HG03342 (cell line): ENCODE results near the gene RBM5.
"Not testable (repeated sequence)": the region's sequence is repeated elsewhere in the genome, so short reads cannot be mapped to it uniquely, and the experiment has no call there.

Experiments
- ATAC-seq: cut with Tn5 transposase; IDR thresholded peaks from one replicate; pipeline ENCODE4 v1.9.1; 2021; ENCODE audit warnings: mild to moderate bottlenecking, moderate library complexity; ENCODE audit not compliant: unreplicated experiment

Gene RBM5

GRCh38 chr3:50088725-50089608 lies at the start of gene RBM5:
RBM5 (plus strand) TSS chr3:50088919; CDS start chr3:50090435, 1,516 bp downstream.
- peak; percentile 97 for ATAC-seq

- ATAC-seq: no peak
These were observed 43.7 kb upstream of the RBM5 start for GRCh38 chr3:50044976-50045375.

DNA sequence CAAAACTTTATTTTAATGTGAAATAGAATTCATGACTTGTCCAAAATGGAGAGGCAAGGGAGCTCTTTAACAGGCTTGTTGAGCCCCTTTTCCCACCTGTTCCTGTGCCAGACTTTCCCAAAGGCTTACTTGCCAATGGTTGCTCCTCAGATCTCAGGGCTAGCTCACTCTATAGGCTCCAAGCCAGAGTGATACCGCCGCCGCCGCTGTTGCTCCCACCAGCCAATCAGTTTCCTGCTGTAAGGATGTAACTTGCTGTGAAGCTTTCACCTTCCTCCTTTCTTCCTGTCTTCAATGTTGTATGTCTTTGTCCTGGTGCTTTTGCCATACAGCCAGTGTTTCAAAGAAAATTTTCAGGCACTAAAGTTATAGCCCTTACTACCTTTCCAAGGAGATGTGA lies 41.3 kb upstream of the RBM5 start:
- ATAC-seq: no peak

- ATAC-seq: no peak
These were observed 38.4 kb upstream of the RBM5 start for GRCh38 chr3:50050361-50050760.

- no peak for ATAC-seq
These were observed 31.0 kb upstream of the RBM5 start for GRCh38 chr3:50057756-50058155.

DNA sequence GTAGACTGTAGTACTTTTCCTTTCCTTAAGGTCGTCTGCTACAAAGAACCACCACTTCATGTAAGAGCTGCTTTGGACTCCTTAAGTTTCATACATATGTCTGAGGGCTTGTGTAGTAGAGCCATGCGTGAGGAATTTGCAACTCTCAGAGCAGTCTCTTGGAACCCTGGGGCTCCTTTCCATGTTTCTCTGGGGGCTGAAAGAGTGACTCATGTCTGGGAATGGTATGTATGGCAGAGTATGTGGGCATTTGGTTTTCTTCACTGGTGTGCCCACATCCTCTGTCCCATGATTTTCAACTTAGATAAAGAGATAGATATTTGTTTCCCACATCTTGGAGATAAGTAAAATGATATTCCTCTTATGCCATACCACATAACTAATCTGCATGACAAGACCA lies 20.6 kb upstream of the RBM5 start:
- ATAC-seq: no peak

DNA sequence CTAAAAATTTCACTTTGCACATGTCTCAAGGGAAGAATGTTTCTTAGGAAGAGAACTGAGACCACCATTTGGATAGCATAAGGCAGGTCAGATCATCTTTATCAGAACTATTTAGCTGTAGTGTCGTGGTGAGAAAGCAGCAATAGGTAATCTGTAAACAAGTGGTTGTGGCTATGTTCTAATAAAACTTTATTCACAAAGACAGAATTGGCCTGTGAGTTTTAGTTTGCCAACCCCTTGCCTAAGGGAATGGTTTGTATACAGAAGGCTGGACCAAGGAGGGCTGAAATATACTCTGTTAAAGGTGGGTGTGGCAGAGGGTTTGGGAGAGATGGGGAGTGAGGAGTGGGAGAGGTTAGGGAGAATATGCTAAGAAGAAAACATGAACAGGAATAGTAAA lies 10.6 kb upstream of the RBM5 start:
- ATAC-seq: no peak

GRCh38 chr3:50078622-50079021 lies 10.1 kb upstream of the RBM5 start:
- ATAC-seq: no peak

GRCh38 chr3:50084951-50085350 lies 3.8 kb upstream of the RBM5 start:
- ATAC-seq: not testable (repeated sequence)

DNA sequence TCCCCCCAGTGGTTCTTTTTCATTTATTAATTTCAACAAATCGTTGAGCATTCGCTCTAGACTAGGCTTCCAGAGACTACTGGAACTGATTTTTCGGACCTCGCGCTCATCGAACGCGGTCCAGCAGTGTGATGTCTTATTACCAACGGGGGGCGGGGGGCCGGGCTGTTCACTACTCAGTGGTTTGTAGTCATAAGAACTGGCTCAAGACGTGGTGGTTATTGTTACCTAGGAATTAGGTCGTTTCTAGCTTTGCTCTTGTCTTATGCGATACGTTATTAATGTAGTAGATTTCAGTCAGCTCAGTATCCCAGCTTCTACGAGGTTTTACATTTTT lies 858 bp downstream of the RBM5 start:
- no peak for ATAC-seq

DNA sequence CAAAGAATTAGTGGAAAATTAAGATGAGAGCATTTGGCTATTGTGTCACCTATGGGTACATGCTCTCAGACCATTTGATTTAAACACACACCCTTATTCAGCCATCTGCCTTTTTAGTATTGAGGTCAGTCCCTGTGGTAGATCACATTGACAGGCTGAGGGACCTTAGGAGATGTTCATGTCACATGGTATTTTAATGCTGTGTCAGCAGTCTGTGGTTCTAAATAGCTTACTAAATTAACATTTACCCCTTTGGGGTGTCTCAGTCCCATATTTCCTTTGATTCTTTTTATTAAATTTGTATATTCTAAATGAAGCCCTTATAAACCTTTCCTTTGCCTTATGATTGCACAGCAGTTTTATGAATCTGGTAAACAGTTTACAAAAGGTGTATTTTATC lies 2.3 kb downstream of the RBM5 start:
- ATAC-seq: no peak

DNA sequence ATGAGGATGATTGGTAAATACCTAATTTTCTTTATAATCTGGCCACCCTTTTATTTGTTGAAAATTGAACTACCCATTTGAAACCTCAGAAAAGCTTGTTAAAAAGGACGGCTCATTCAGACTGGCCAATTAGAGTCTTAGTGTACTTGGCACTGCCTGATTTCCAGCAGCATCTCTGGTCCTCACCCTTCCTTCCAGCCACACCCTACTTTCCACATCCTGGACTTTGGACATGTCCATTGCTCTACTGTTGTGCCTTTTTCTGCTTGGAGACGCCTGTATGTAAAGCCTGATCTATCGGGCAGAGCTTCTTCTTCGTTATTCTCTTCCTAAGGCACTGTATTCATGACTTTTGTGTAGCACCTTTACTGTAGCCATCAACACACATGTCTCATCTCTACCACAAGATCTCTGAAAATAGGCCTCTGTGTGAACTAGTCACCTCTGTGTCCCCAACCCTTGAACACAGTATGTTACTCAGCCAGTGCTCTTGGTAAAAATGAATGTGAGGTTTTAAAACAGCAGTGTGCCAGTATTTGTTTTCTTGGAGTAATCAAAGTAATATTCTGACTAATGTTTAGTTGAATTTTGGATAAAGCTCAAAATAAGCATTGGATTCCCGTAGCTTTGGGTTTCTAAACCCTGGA lies 6.8 kb downstream of the RBM5 start:
- no peak for ATAC-seq

GRCh38 chr3:50100386-50100785 lies 11.7 kb downstream of the RBM5 start:
- ATAC-seq: no peak

GRCh38 chr3:50100956-50101845 lies 12.5 kb downstream of the RBM5 start:
- ATAC-seq: no peak

DNA sequence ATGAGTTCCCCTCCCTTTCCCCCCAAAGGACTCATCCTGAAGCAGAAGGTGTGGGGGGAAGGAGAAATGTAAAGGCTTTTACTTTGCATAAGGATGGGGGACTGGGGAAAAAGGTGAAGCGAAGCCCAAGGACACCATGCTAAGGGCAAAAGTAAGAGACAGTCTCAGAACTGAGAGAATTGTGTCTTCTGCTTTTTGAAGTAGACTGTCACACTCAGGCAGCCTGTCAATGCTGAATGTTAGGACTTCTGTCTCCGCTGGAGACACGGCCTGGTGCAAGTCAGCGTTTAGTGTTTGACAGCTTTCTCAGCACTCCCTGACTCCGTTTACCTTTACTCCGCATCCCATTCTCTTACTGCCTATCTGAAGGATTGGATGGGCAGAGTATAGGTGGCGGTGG lies 13.8 kb downstream of the RBM5 start:
- ATAC-seq: no peak

GRCh38 chr3:50111757-50112156 lies 23.0 kb downstream of the RBM5 start:
- no peak for ATAC-seq

DNA sequence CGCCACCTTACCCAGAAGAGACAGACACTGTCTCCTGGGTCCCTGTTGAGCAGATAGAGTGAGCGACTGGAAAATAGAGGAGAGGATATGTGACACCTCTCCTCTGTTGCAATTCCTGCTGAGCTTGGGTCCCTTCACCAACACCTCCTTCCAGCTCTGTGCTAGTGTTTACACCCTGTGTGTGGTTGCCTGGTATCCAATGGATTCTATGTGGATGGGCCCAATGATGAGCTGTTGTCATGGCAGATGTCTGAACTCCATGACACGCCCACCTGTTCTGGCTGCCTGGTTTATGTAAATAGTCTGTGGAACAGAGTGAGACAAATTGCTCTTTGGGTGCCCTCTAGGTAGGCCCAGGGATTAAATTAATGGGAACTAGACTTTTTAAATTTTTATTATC lies 23.7 kb downstream of the RBM5 start:
- no peak for ATAC-seq

- ATAC-seq: no peak
These were observed 28.4 kb downstream of the RBM5 start for GRCh38 chr3:50117120-50117519.

DNA sequence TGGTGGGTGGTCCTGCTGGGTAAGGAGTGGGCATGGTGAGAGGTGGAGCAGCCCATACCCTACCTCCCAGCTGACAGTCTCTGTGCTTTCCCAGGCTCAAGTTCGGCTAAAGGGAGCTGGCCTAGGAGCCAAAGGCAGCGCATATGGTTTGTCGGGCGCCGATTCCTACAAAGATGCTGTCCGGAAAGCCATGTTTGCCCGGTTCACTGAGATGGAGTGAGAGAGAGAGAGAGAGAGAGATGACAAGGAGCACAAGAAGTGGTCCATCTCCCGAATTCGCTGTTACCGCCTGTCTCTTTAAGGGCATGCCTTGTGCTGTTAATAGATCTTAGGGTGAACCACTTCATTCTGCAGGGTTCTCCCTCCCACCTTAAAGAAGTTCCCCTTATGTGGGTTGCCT lies 29.5 kb downstream of the RBM5 start:
- no peak for ATAC-seq

GRCh38 chr3:50119786-50120185 lies 31.1 kb downstream of the RBM5 start:
- ATAC-seq: no peak

GRCh38 chr3:50120364-50121071 lies 31.8 kb downstream of the RBM5 start:
- no peak for ATAC-seq
